Calu3 (cell line): ENCODE data around the gene PLD1. TPM values are rescaled to one million over a fixed set of nuclear protein-coding genes. Genes with fewer than 3 reads are reported as not detected.

ENCODE experiments used
- BruUV-seq: library from RNA; stranded (reverse); fragments of 400-500 nt; replicated peaks from 2 replicates; lab custom pipeline; 2021; lab: Mats Ljungman, UMichigan
- CTCF ChIA-PET: fragments of 300-600 bp; sonication (Branson Sonifier 250); formaldehyde crosslinking; loops from one replicate; lab custom pipeline; 2022; ENCODE audit warnings: antibody characterized with exemption; lab: Charles Lee
- DNase-seq: peaks from one replicate; pipeline ENCODE4 v3.0.0; 2022
- H3K27ac Mint-ChIP-seq: one replicate; pipeline ENCODE4 v1.8.0; 2022; ENCODE audit warnings: mixed read lengths; ENCODE audit not compliant: unreplicated experiment
- H3K27me3 Mint-ChIP-seq: one replicate; pipeline ENCODE4 v1.8.0; 2022; ENCODE audit warnings: mixed read lengths; ENCODE audit not compliant: unreplicated experiment
- H3K36me3 Mint-ChIP-seq: one replicate; pipeline ENCODE4 v1.8.0; 2022; ENCODE audit warnings: mild to moderate bottlenecking, moderate library complexity, mixed read lengths; ENCODE audit not compliant: insufficient read depth, unreplicated experiment
- H3K4me1 Mint-ChIP-seq: one replicate; pipeline ENCODE4 v1.8.0; 2022; ENCODE audit warnings: mild to moderate bottlenecking, low read depth, mixed read lengths; ENCODE audit not compliant: unreplicated experiment
- H3K4me3 Mint-ChIP-seq: one replicate; pipeline ENCODE4 v1.8.0; 2022; ENCODE audit warnings: mild to moderate bottlenecking, low read depth, moderate library complexity, mixed read lengths; ENCODE audit not compliant: unreplicated experiment
- H3K9me3 Mint-ChIP-seq: one replicate; pipeline ENCODE4 v1.8.0; 2022; ENCODE audit warnings: low read depth, mixed read lengths; ENCODE audit not compliant: unreplicated experiment
- intact Hi-C: fragments of 100-400 bp; cut with micrococcal nuclease; formaldehyde crosslinking; loops from one replicate; pipeline ENCODE4 v1.10.0; 2022; ENCODE audit not compliant: unreplicated experiment
- total RNA-seq: library from RNA; stranded (reverse); gene quantifications from 2 replicates; pipeline ENCODE4 v1.2.3, GENCODE V29; 2022
- TF ChIP-seq, protein P1 (sequence below): fragments of 200-600 bp; IDR thresholded peaks from one replicate; pipeline ENCODE4 v1.8.0; 2022; ENCODE audit warnings: antibody characterized with exemption; ENCODE audit not compliant: unreplicated experiment

The PLD1 gene
- total RNA-seq, 1 experiment from 2014 or later = 61.2 TPM

DNA sequence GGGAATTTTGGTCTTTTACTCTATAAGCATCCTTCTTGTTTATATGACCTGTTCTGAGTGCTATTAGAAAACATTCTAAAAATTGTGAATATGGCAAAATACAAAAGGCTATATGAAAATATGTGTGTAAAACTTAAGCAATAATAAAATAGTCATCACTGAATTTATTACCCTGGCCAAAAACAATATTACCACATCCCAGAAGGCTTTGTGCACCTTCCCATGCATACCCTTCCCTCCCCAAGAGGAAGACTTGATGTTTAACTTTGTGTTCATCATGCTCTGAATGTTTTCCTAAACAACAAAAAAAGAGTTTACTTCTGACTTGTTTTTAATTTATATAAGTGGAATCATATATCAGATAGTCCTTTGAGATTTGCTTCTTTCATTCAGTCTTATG lies 195.0 kb downstream of the PLD1 start:
- intact Hi-C loops = no loop called here
- Mint-ChIP-seq H3K36me3 (peaks cover 5% of the 10 kb centered on the region), H3K4me3 (no peak overlapping the region), H3K4me1 (peaks cover 30% of the 10 kb centered on the region), H3K27me3 (no peaks in the 10 kb centered on the region), H3K27ac (no peak overlapping the region), H3K9me3 (peaks cover 5% of the 10 kb centered on the region)
- BruUV-seq = no TSS peak
- DNase-seq = no peak
- TF ChIP-seq, protein P1, sequence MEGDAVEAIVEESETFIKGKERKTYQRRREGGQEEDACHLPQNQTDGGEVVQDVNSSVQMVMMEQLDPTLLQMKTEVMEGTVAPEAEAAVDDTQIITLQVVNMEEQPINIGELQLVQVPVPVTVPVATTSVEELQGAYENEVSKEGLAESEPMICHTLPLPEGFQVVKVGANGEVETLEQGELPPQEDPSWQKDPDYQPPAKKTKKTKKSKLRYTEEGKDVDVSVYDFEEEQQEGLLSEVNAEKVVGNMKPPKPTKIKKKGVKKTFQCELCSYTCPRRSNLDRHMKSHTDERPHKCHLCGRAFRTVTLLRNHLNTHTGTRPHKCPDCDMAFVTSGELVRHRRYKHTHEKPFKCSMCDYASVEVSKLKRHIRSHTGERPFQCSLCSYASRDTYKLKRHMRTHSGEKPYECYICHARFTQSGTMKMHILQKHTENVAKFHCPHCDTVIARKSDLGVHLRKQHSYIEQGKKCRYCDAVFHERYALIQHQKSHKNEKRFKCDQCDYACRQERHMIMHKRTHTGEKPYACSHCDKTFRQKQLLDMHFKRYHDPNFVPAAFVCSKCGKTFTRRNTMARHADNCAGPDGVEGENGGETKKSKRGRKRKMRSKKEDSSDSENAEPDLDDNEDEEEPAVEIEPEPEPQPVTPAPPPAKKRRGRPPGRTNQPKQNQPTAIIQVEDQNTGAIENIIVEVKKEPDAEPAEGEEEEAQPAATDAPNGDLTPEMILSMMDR = no peak
- CTCF ChIA-PET = interaction anchor here (1.3 to 2.3 kb wide), 5 partner anchors 14 to 654 kb away, joined by 3 to 57 read pairs (median 7); no protein-coding TSS in a partner anchor

DNA sequence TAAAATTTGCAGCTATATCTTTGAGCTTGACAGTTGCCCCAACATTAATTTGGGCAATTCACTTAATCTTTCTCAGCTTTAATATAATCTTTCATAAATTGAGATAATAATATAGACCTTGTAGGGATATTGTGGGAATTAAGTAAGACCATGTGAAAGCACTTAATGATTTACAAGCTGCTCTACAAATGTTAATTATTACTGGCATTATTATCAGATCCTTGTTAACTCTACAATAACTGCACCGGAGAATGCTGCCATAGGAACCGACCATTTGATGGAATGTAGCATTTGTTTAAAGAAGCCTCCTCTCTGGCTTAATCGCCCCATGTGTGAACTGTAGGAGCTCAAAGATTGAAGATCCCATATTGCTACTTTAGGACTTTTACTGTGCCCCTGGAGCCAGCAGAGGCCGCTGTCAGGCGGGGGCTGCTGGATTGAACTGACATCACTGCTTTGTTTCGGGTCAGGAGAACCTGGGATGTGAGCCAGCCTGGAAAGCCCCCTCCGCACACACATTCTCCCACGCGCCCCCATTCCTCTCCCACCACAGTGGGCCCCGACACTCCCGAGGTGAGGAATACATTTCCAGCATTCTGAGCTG lies 195.9 kb downstream of the PLD1 start:
- intact Hi-C loops = no loop called here
- TF ChIP-seq, protein P1 = peak; percentile 93
- peaks cover 5% of the 10 kb centered on the region for H3K9me3 Mint-ChIP-seq
- no peaks in the 10 kb centered on the region for H3K27me3 Mint-ChIP-seq
- H3K4me1 Mint-ChIP-seq = peaks cover 30% of the 10 kb centered on the region
- no peak overlapping the region for H3K4me3 Mint-ChIP-seq
- H3K36me3 Mint-ChIP-seq = peaks cover 5% of the 10 kb centered on the region
- BruUV-seq = no TSS peak
- no peak overlapping the region for H3K27ac Mint-ChIP-seq
- peak; percentile 68 for DNase-seq
- CTCF ChIA-PET = interaction anchor here (0.5 to 2.3 kb wide), 18 partner anchors 10 to 1145 kb away, joined by 3 to 57 read pairs (median 3); no protein-coding TSS in a partner anchor

DNA sequence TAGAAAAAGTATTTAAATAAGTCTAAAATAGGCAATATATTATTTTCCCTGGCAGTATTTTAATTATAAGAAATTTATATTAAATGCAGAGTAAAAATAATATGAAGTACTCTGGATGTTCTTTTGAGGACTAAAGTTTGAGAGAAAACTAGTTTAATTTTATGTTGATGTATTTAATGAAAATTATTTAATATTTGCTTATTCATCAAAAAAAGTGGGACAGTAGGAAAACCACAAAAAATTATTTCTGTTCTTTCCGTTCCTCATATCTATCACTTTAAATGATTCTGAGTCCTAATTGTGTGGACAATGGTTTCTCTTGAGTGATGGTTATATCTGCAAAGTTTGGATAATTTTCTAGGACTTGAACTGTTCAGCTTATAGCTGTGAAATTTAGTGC lies 202.8 kb downstream of the PLD1 start:
- Mint-ChIP-seq H3K36me3 (peaks cover 5% of the 10 kb centered on the region), H3K9me3 (no peaks in the 10 kb centered on the region), H3K27me3 (no peaks in the 10 kb centered on the region), H3K4me1 (no peaks in the 10 kb centered on the region), H3K4me3 (no peak overlapping the region), H3K27ac (no peak overlapping the region)
- no TSS peak for BruUV-seq
- CTCF ChIA-PET = no interaction called here
- TF ChIP-seq, protein P1 = no peak
- no peak for DNase-seq
- intact Hi-C loops = no loop called here

DNA sequence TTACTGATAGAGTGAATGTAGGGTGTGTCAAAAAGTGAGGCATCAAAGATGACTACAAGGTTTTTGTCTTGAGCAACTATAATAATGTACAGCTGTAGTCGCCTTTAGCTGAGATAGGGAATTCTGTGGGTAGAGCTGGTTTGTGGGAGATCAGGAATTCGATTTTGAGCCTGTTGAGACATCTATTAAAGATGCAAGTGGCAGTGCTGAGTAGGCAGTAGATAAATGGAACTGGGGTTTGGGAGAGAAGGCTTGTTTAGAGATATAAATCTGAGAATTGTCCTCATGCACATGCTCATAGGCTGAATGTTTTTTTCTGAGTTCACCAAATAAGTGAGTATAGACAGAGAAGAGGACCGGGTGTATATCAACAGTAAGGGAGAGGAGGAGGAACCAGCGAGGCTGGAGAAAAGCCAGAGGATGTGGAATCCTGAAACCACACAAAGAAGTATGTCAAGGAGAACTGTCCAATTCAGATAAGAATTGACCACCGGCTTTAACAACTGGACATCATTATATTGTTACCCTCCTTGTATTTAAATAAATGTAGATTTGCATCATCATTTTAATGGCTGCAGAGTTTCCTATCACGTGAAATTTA lies 204.0 kb downstream of the PLD1 start:
- CTCF ChIA-PET = no interaction called here
- H3K4me3 Mint-ChIP-seq = no peak overlapping the region
- TF ChIP-seq, protein P1 = no peak
- peaks cover 5% of the 10 kb centered on the region for H3K36me3 Mint-ChIP-seq
- DNase-seq = no peak
- H3K4me1 Mint-ChIP-seq = no peaks in the 10 kb centered on the region
- H3K27ac Mint-ChIP-seq = no peak overlapping the region
- H3K9me3 Mint-ChIP-seq = no peaks in the 10 kb centered on the region
- no TSS peak for BruUV-seq
- intact Hi-C loops = no loop called here
- H3K27me3 Mint-ChIP-seq = no peaks in the 10 kb centered on the region
